AG09309 (cell line): Measurements from ENCODE around the gene MEGF10.
"Not testable (repeated sequence)": the region's sequence is repeated elsewhere in the genome, so short reads cannot be mapped to it uniquely, and the experiment has no call there.

ENCODE experiments used
- DNase-seq: peaks from one replicate; pipeline ENCODE4 v3.0.0-alpha.2; 2010; ENCODE audit warnings: low read depth
- H3K4me3 ChIP-seq: 2 replicates; pipeline ENCODE4 v1.5.1; 2011; ENCODE audit warnings: mild to moderate bottlenecking, low read depth, low read length, moderate library complexity; ENCODE audit not compliant: control insufficient read depth
- CTCF ChIP-seq: IDR thresholded peaks from 2 replicates; pipeline ENCODE4 v1.5.1; 2011; ENCODE audit warnings: mild to moderate bottlenecking, low read depth, low read length, inconsistent platforms; ENCODE audit not compliant: insufficient read depth, control insufficient read depth; ENCODE audit errors: missing control alignments

MEGF10 gene

GRCh38 chr5:127290019-127290945, at the start of gene MEGF10:
Gene MEGF10, plus strand, starts transcription at chr5:127290796. Its CDS starts 40,513 bp downstream, at chr5:127331309.
- DNase-seq: no peak
- peak; percentile 88 for TF ChIP-seq CTCF
- H3K4me3 ChIP-seq: peak within 1 kb of the TSS; percentile 33

DNA sequence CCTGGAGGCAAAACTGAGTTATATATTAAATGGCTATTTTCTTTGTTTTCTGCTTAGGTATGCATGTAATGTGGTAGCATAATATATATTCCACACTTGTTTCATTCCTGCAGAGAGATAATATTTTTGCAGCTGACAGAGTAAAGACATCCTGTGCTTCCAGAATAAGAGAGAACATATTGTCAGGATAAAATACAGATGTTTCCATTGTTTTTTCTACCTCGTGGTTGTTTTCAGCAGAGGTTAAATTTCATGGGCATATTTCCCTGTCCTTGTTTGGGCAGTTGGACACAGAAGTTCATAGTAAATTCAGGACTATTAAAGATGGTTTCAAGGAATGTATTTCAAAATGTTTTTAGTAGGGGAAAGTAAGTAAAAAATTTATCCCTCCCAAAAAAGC, 47.6 kb upstream of the MEGF10 start:
- DNase-seq: no peak
- H3K4me3 ChIP-seq: no peak overlapping the region
- TF ChIP-seq CTCF: no peak

- H3K4me3 ChIP-seq: no peak overlapping the region
- DNase-seq: no peak
- no peak for TF ChIP-seq CTCF
These were observed 35.8 kb upstream of the MEGF10 start for GRCh38 chr5:127254729-127255284.

DNA sequence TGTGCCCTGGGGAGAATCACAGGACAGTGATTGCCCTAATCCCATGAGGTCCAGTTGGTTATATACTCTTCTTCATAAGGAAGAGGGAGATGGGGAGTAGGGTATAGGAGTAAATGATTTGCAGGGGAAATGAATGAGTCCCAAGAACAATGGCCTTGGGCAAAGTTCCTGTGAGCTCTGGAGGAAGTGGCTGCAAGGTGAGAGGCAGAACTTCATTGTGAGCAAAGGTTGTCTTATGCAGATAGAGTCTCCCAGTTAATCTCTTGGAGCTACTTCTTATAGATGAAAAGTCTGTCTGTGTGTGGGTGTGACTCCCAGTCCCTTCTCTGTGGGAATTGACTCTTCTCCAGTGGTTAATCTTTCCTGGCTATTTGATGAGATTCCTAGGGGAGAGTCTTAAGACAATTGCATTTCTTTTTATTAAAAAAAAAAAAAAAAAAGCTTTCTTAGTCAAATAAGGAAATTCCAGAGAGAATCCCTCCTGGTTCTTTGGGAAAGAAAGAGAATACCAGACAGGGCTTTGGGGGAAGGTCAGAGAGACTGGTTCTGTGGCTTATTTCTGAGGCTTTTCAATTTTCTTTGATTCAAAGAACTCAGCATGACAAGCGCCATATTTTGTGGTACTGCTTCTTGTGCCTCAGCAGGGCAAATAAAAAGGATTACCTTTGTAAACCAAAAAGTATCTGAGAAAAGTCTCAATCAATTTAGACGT, 33.6 kb upstream of the MEGF10 start:
- H3K4me3 ChIP-seq: no peak overlapping the region
- no peak for DNase-seq
- TF ChIP-seq CTCF: no peak

GRCh38 chr5:127260686-127261085, 29.9 kb upstream of the MEGF10 start:
- no peak overlapping the region for H3K4me3 ChIP-seq
- no peak for TF ChIP-seq CTCF
- DNase-seq: no peak

- H3K4me3 ChIP-seq, DNase-seq: not testable (repeated sequence)
These were observed 25.1 kb upstream of the MEGF10 start for GRCh38 chr5:127265473-127265872.

DNA sequence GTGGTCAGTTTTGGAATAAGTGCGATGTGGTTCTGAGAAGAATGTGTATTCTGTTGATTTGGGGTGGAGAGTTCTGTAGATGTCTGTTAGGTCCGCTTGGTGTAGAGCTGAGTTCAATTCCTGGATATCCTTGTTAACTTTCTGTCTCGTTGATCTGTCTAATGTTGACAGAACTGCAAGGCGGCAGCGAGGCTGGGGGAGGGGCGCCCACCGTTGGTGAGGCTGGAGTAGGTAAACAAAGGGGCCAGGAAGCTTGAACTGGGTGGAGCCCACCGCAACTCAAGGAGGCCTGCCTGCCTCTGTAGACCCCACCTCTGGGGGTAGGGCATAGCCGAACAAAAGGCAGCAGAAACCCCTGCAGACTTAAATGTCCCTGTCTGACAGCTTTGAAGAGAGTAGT, 22.3 kb upstream of the MEGF10 start:
- not testable (repeated sequence) for DNase-seq

GRCh38 chr5:127270713-127271112, 19.9 kb upstream of the MEGF10 start:
- DNase-seq, H3K4me3 ChIP-seq: not testable (repeated sequence)

More for the DNA sequence above, 22.3 kb upstream of the MEGF10 start:
- not testable (repeated sequence) for H3K4me3 ChIP-seq
